GM19238 (cell line): Measurements from ENCODE around the gene PRR20G.

Experiments used
- DNase-seq: peaks from one replicate; pipeline ENCODE4 v3.0.0; 2011; ENCODE audit warnings: low spot score; ENCODE audit not compliant: insufficient read length

The PRR20G gene

DNA sequence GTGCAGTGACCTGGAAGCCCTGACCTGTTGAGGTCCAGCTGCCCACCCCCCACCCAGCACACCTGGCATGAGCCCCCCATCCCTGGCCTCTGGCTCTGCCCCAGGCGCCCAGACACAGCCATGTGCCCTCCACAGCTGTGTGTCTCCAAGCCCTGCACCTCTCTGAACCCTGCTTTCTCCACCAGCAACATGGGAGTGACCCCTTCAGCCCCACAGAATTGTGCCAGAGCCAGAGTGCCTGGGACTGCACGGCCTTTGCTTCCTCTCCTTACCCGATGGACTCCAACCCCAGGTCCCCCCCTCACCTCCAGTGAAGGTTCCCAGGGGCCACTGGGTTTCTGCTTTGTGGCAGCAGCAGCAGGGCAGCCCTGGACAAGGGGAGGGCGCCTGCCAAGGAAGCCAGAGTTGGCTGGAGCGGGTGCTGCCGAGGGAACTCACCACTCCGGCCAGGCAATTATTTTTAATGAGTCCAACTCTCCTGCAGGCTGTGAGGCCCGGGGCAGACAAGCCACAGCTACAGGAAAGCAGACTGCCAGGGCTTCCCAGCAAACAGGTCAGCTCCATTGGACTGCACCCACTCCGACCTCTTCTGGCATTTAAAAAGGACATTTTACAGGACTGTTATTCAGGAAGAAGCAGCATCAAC, 24.1 kb downstream of the PRR20G start:
- DNase-seq: no peak

DNA sequence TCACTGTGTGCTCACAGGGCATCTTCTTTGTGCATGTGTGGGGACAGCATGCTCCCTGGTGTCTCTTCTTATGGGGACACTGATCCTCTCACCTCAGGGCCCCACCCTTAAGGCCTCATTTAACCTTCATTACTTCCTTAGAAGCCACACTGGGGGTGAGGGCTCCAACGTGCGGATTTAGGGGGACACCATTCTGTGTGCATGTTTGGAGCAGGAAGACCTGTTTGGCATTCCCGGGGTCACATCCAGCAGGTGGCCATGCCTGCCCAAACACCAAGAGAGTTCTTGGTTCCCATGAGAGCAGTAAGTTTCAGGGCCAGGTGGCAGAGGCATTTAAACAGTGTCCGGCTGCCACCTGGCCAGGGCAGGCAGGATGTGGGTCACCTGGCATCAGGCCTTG, 24.8 kb downstream of the PRR20G start:
- no peak for DNase-seq

DNA sequence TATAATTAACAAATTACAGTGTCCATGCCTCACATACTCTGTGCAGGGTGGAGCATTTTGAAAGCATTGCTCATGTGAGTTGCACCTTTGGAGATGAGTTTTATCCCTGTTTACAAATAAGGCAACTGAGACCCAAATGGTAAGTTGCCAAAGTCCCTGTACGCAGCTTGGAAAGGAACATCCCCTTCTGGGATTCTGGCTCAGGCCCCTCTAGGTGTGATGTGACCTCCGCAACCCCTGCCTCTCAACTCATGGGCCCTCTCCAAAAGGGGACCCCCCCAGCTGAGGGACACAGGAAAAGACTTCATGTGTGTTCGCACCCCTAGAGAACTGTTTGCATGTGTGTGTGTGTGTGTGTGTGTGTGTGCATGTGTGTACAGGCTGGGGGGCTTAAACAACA, 25.3 kb downstream of the PRR20G start:
- no peak for DNase-seq

DNA sequence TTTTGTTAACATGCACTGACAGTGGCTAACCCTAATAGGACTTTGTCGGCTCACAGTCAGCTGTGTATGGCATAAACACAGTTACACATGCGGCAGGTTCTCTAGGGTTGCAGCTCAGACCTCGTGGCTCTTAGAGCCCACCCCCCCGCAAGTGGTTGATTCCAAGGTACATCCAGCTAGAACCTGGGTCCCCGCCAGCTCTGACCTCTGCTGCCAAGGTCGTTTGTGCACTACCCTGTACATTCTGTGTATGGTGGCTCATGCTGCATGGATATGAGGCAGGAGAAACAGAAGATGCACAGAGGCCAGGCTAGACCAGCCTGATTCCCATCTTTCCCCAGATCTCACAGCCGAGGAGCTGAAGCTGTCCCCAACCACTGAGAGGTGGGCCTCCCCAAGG, 25.9 kb downstream of the PRR20G start:
- no peak for DNase-seq

- DNase-seq: no peak
These were observed 26.9 kb downstream of the PRR20G start for GRCh38 chr3:127260826-127261555.

GRCh38 chr3:127260416-127260815, 27.4 kb downstream of the PRR20G start:
- DNase-seq: no peak

DNA sequence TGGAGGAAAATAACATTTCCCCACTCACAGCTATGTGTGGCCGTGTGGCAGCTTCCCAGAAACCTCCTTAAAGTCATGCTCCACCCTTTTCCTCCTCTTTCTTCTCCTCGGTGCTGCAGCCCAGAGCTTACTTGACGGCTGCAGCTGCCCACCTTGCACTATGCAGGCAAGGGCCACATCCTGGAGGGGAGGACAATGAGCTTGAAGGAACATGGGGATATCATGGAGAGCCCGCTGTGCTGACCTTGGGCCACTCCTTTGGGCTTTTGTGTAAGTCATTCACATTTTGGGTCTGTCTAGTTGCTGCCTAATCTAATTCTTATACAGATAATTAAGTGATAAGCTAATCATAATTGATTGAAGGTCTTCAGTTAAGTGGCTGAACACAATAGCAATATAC, 28.0 kb downstream of the PRR20G start:
- DNase-seq: no peak

- DNase-seq: no peak
These were observed 29.1 kb downstream of the PRR20G start for GRCh38 chr3:127258733-127259132.

DNA sequence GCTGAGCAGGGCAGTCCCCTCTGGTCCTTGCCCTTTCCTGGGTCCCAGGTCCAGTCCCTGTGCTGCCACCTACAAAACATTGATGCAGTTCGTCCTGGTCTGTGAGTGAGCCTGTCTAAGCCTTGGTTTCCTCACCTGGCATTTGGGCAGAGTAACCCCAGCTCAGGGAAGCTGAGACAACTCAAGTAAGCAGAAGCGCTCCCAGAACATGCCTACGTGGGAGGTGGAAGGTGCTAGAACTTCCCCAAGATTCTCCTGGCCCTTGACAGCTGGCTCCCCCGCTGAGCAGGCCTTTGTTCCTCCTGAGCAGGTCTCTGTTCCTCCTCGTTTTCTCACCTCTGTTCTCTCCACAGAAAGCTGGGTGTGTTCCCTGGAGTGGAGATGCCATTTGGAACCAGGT, 30.5 kb downstream of the PRR20G start:
- no peak for DNase-seq

DNA sequence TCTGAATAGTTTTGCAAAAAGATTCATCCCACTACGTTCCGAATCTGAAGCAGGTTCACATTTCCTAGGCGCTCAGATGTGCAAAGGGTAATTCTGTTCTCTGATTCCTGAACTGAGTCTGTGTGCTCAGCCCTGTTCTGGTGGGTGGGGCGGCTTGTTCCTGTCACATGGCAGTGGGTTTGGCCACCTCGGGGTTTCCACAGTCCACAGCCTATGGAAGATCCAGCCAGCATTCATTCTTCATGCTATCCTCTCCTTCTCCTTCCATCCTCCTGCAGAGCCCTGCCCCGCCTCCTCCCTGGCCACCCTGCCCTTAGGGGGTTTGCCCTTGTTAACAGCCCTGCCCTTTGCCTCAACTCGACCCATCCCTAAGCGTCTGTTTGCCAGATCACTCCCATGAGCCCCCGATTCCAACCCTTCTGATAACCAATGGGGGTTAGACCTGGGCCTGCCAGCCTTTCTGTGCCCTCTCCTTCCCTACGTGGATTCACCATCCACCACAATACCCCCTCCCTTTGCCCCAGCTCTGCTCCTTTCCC, 31.0 kb downstream of the PRR20G start:
- DNase-seq: no peak

GRCh38 chr3:127256138-127256537, 31.7 kb downstream of the PRR20G start:
- no peak for DNase-seq

DNA sequence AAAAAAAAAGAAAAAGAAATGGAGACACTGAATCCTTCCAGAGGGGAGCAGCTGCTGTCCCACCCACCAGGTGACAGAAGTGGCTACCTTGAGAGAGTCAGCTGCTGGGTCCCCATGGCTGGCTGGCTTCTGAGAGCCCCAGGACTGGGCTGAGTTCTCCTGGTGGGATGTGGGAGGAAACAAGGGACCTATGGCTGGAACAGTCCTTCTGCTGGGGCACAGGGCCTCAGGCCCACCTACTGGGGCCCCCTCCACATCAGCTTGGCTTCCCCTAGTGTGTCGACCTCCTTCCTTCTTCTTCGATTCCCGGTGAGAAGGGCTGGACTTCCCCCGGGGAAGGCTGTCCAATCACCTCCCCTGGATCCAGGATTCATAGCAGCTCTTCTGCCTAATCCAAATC, 32.3 kb downstream of the PRR20G start:
- no peak for DNase-seq

GRCh38 chr3:127254730-127255129, 33.1 kb downstream of the PRR20G start:
- no peak for DNase-seq

DNA sequence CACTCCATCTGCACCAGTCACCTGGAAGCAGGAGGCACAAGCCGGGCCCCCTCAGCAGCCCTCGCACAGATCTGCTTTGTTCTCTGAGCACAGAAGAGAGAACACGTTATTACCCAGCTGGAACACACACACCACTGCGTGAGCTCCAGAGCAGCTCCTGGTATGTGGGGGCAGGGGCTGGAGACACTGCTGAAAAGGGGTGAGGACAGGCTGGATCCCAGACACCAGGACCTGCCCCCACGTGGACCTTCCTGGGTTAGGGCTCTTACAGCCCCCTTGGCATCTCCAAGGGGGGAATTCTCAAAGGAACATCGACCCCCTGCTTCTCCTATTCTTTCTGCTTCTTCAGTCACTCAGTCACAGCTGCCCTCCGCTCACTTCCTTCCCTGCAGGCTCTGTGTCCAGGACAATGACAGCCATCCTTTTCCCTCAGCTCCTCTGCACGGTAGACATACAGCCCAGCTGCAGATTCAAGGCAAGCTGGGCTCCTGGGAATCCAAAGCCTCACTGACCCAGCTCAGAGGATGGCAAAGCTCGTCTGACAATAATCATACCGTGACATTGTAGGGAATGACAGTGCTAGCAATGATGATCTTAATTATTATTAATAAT, 33.7 kb downstream of the PRR20G start:
- DNase-seq: no peak

GRCh38 chr3:127253491-127253890, 34.4 kb downstream of the PRR20G start:
- no peak for DNase-seq

GRCh38 chr3:127252446-127252845, 35.4 kb downstream of the PRR20G start:
- no peak for DNase-seq

DNA sequence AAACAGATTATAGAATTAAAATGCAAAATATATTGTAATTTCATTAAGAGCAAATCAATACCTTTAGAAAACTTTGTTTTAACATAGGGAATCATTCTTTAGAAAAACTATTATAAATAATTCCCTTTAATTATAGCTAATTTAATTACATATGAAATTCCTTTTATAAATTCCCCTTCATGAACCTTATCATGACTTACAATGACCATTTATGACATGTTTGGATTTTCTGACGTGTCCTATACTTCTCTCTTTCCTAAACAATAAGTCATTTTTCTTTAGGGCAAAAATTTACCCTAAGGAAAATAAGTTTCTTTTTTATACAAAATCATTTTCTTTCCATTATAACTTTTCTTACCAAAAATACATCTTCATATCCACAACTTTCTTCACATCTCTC, 37.8 kb downstream of the PRR20G start:
- DNase-seq: no peak

DNA sequence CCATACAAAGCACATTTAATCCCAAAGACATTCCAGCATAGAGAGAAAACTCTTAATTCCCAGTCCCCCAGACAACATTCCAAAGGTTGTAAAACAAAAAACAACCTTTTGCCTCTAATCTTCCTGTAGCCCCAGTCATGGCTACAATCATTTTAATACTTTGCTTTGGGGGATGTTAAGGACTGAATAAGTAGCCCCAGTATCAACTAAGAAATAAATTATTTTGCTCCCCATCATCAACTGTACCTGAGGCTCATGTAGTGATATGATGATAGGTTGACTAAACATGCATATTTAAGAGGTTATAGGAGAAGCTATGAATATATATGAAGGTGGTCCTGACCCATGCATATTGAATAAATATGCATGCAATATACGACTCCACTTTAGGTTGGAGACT, 40.6 kb downstream of the PRR20G start:
- DNase-seq: no peak

DNA sequence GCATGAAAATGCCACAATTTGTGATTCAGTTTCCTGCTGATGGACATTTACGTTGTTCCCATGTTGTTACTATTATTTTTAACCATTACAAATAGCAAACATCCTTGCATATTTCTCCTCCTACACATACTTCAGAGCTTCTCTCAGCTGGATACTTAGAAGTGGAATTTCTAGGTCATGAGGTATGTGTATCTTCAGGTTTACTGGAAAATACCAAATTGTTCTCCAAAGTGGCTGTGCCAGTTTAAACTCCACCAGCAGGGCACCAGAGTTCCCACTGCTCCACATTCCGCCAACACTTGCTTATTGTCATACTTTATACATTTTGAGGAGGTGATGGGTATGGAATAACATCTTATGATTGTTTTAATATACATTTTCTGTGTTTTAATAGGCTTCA, 49.2 kb downstream of the PRR20G start:
- DNase-seq: no peak

DNA sequence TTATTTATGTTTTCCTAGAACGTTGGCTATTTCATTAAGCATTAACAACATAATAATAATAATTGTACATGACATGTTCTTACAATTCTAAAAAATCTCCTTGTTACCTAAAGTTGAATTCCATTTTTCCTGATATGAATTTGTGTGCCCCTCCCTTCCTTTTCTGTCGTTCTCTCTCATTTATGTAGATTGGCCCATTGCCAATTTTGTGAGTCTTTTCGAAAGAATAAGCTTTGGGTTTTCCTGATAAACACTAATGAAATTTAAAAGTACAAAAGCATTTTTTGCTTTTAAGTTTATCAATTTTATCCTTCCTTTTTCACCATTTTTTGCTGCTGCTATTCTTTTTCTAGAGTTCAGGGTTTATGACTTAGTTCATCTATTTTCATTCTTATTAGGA, 50.0 kb downstream of the PRR20G start:
- no peak for DNase-seq

GRCh38 chr3:127235706-127236105, 52.1 kb downstream of the PRR20G start:
- no peak for DNase-seq

DNA sequence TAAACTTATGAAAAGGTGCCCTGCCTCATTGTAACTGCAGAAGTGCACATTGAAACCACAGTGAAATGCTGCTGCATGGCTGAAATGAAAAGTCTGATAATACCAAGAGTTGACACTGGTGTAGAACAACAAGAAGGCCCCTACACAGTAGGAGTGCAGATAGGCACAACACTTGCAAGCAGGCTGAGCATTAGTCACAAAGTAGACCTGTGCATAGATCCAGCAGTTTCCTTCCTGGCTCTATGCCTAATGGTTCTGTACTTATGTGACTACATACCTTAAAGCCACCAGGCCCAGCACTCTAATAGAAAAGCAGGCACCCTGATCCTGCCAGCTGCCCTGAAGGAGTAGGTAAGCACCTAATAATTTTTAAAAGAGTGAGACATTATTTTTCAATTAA, 53.1 kb downstream of the PRR20G start:
- no peak for DNase-seq
